Left lung (tissue), 10 donors: ENCODE data around the gene NR6A1. TPM values are rescaled to one million over a fixed set of nuclear protein-coding genes. Genes with fewer than 3 reads are reported as not detected.

ENCODE experiments used
- ATAC-seq: fragments of 200-7000 bp; cut with Tn5 transposase; one replicate; pipeline ENCODE4 v1.9.1; 2020; ENCODE audit warnings: moderate library complexity
- DNase-seq, 4 donors: peaks; one replicate each; pipeline ENCODE4 v3.0.0-alpha.2; 2013 to 2020
- H3K27ac ChIP-seq, 2 donors: fragments of 200-600 bp; sonication (generic) in 1 of 2; one replicate each; pipeline versions ENCODE4 v1.5.0 to v1.8.0; 2020 to 2021
- H3K27me3 ChIP-seq, 2 donors: fragments of 200-600 bp; sonication (generic) in 1 of 2; one replicate each; pipeline versions ENCODE4 v1.5.0 to v1.8.0; 2020 to 2021
- H3K36me3 ChIP-seq, 2 donors: fragments of 200-600 bp; sonication (generic) in 1 of 2; one replicate each; pipeline versions ENCODE4 v1.5.0 to v1.8.0; 2020 to 2021
- H3K4me1 ChIP-seq, 2 donors: fragments of 200-600 bp; one replicate each; pipeline ENCODE4 v1.8.0; 2021
- H3K4me3 ChIP-seq, 2 donors: fragments of 200-600 bp; sonication (generic) in 1 of 2; one replicate each; pipeline versions ENCODE4 v1.5.0 to v1.8.0; 2020 to 2021; ENCODE audit warnings: mild to moderate bottlenecking in 1 of 2
- H3K9me3 ChIP-seq, 2 donors: fragments of 200-600 bp; sonication (generic) in 1 of 2; one replicate each; pipeline versions ENCODE4 v1.5.0 to v1.8.0; 2020 to 2021
- CTCF ChIP-seq, 2 donors: fragments of 200-600 bp; sonication (generic) in 1 of 2; IDR thresholded peaks; one replicate each; pipeline versions ENCODE4 v1.5.0 to v1.8.0; 2021; ENCODE audit warnings: antibody characterized with exemption in 2 of 2
- intact Hi-C, 2 donors: fragments of 100-400 bp; cut with DNase I; formaldehyde crosslinking; loops; one replicate each; pipeline versions ENCODE4 v1.11.2 to v1.14.2; 2022
- polyA plus RNA-seq, 6 donors: library from polyadenylated mRNA; unstranded; fragments of 120-200 nt; gene quantifications; one replicate each; pipeline ENCODE4 v1.2.1, GENCODE V29; 2013; ENCODE audit not compliant: insufficient read length in 6 of 6
- total RNA-seq, 2 donors: library from RNA; stranded (reverse); fragmentation: NEBNext Ultra II Directional; extraction: Animal tissue kit (Norgen Biotek cat#: 25700); gene quantifications; one replicate each; pipeline ENCODE4 v1.2.1, GENCODE V29; 2021
- donor health status: DM: no; HTN: yes; CAD: no.
- donor health status: DM: no; HTN: no; CAD: no.

NR6A1 gene
- total and polyA plus RNA-seq, 8 donors, result 1.2 to 4.1 (median 1.7) TPM

GRCh38 chr9:124660341-124660801 lies 110.7 kb downstream of the NR6A1 start:
- TF ChIP-seq CTCF (IDR thresholded peaks at IDR 0.05), result no peak
- peak; percentile 11 for ATAC-seq
- no peaks in the 10 kb centered on the region for H3K9me3 ChIP-seq

GRCh38 chr9:124659099-124659659 lies 111.9 kb downstream of the NR6A1 start:
- Histone ChIP-seq H3K27me3 (no peaks in the 10 kb centered on the region), H3K4me3 (peak overlapping the region; percentile 41 to 47), H3K36me3 (no peaks in the 10 kb centered on the region), H3K4me1 (peaks cover 0 to 36% of the 10 kb centered on the region in 2 donors), H3K9me3 (no peaks in the 10 kb centered on the region), H3K27ac (peak overlapping the region; percentile 77 to 88)
- no peak for TF ChIP-seq CTCF (IDR thresholded peaks at IDR 0.05)
- DNase-seq (peak; percentile 82 to 87 (median 86)), ATAC-seq (peak; percentile 79)
- intact Hi-C loops, result no loop called here

More at GRCh38 chr9:124660341-124660801, 110.7 kb downstream of the NR6A1 start:
- Histone ChIP-seq H3K27ac (peak overlapping the region; percentile 77 to 88), H3K27me3 (no peaks in the 10 kb centered on the region), H3K4me3 (peak overlapping the region; percentile 41 to 47), H3K4me1 (peaks cover 0 to 36% of the 10 kb centered on the region in 2 donors), H3K36me3 (no peaks in the 10 kb centered on the region)
- intact Hi-C loops, result no loop called here
- peak in 2 of 4 donors; percentile 73 to 76 for DNase-seq

- peak overlapping the region; percentile 77 to 88 for H3K27ac ChIP-seq
- H3K4me1 ChIP-seq, result peaks cover 0 to 36% of the 10 kb centered on the region in 2 donors
- no peaks in the 10 kb centered on the region for H3K36me3 ChIP-seq
- H3K27me3 ChIP-seq, result no peaks in the 10 kb centered on the region
- ATAC-seq (peak; percentile 93), DNase-seq (peak in 3 of 4 donors; percentile 76 to 95 (median 94))
- peak overlapping the region; percentile 41 to 47 for H3K4me3 ChIP-seq
- no peaks in the 10 kb centered on the region for H3K9me3 ChIP-seq
- intact Hi-C loops, result no loop called here
- no peak for TF ChIP-seq CTCF (IDR thresholded peaks at IDR 0.05)
Measured at GRCh38 chr9:124658165-124659017, 112.7 kb downstream of the NR6A1 start.

- no peaks in the 10 kb centered on the region for H3K36me3 ChIP-seq
- H3K9me3 ChIP-seq, result no peaks in the 10 kb centered on the region
- H3K27ac ChIP-seq, result peak overlapping the region; percentile 77 to 88
- DNase-seq, result no peak
- intact Hi-C loops, result no loop called here
- peaks cover 0 to 31% of the 10 kb centered on the region in 2 donors for H3K4me1 ChIP-seq
- no peak for ATAC-seq
- TF ChIP-seq CTCF (IDR thresholded peaks at IDR 0.05), result no peak
- no peak overlapping the region for H3K4me3 ChIP-seq
- no peaks in the 10 kb centered on the region for H3K27me3 ChIP-seq
Measured at GRCh38 chr9:124657516-124657915, 113.6 kb downstream of the NR6A1 start.

GRCh38 chr9:124654431-124654830 lies 116.7 kb downstream of the NR6A1 start:
- TF ChIP-seq CTCF (IDR thresholded peaks at IDR 0.05), result no peak
- H3K4me3 ChIP-seq, result no peak overlapping the region
- no peaks in the 10 kb centered on the region for H3K27me3 ChIP-seq
- DNase-seq, result no peak
- H3K36me3 ChIP-seq, result no peaks in the 10 kb centered on the region
- peaks cover 0 to 9% of the 10 kb centered on the region in 2 donors for H3K4me1 ChIP-seq
- no peak for ATAC-seq
- H3K9me3 ChIP-seq, result no peaks in the 10 kb centered on the region
- intact Hi-C loops, result no loop called here
- no peak overlapping the region for H3K27ac ChIP-seq
